Measurements from ENCODE around the gene CNRIP1.

The CNRIP1 gene

DNA sequence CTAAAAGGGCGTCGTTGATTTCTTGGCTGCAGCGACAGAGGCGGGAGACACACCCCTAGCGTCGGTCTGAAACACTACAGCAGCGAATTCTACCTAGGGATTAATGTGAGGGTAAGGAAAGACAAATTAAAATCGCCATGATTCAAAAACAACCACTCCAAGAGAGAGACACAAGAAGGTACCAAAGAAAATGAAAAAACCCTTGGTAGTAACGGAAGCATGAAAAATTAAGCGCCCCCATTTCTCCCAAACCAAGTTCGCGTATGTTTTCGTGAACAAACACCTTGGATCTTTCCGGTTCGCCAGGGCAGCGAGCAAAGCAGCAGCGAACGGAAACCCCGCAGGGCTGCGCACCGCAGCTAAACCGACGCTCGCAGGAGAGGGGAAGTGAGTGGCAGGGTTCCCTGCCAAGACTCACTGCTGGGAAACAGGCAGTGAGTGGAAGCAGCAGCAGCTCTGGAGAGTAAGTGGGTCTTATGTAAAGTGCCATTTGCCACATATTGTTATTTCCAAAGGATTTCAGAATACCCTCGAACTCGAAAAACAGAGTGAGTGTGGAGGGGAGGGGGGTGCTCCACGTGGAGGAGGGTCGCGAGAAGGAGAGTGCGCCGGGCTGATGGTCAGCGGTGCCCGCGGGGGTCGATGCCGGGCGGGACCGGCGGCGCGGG is 68.4 kb downstream of the CNRIP1 start:
- DNase-seq (ENCODE audit: low spot score): peak; percentile 66

- no peak for DNase-seq (ENCODE audit: low spot score)
These were observed 69.0 kb downstream of the CNRIP1 start for GRCh38 chr2:68250652-68251186.

GRCh38 chr2:68250196-68250595 is 69.6 kb downstream of the CNRIP1 start:
- DNase-seq (ENCODE audit: low spot score): no peak

GRCh38 chr2:68248806-68249205 is 70.9 kb downstream of the CNRIP1 start:
- DNase-seq (ENCODE audit: low spot score): no peak

DNA sequence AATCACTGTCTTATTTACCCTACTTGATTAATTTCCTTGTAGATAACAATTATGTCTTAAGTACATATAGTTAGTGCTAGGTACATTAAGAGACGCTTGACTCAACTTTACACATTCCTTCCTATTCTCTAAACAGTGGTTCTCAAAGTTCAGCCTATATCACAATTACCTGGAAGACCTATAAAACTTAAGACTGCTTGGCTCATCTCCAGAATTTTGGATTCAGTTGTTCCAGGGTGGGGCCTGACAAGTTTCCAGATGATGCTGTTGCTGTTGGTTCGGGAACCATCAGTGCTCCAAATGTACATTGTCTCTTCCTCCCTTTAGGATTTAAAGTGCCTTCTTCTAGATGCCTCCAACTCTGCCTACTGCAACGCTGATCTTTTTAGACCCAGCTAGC is 71.4 kb downstream of the CNRIP1 start:
- no peak for DNase-seq (ENCODE audit: low spot score)

DNA sequence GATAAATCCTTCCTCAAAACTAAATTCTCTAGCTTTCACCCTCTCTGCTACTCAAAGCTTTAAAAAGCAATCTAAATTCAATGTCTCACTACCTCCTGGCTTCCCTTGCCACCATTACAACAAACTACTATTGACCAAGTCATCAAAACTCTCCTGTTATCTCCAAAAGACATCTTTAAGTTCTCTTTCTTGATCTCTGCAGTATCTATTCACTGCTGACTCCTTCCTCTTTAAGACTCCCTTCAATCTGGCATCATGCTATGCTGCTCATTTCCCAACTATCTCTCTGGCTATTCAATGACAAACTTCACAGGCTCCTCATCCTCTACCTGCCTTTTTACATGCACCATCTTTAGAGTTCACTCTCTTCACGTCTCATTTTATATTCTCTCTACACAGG is 73.4 kb downstream of the CNRIP1 start:
- DNase-seq (ENCODE audit: low spot score): no peak

GRCh38 chr2:68245672-68246071 is 74.1 kb downstream of the CNRIP1 start:
- DNase-seq (ENCODE audit: low spot score): no peak

DNA sequence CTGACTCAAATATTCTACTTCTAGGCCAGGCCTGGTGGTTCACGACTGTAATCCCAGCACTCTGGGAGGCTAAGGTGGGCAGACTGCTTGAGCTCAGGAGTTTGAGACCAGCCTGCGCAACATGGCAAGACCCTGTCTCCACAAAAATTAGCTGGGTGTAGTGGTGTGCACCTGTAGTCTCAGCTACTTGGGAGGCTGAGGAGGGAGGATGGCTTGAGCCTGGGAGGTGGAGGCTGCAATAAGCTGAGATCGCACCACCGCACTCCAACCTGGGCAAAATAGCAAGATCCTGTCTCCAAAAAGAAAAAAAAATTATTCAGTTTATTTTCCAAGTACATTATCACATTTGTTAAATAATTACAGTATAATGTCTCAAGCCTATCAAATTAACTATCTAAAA is 74.7 kb downstream of the CNRIP1 start:
- no peak for DNase-seq (ENCODE audit: low spot score)

DNA sequence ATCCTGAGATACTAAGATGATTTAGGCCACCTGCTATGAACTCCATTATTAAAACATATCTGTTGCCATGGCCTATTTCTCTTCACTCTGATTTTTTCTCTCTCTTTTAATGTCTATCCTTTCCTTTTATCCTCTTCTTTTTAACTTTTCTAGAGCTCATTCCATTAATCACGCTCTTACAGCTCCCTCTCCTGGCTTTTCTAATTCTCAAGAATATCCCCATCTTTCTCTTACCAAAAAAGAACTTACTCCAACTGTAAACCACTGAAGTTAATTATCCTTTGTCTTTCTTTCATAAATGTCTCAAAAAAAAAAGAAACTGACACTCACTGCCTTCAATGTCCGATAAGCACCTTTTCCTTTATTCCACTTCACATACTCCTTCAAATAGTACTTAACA is 75.3 kb downstream of the CNRIP1 start:
- DNase-seq (ENCODE audit: low spot score): no peak

Data from globus pallidus (tissue), 1 donor.